Smooth muscle cell of the brain vasculature (primary cell): Measurements from ENCODE around the gene SLC24A1.

Source experiments
- DNase-seq: peaks from one replicate; pipeline ENCODE4 v3.0.0-alpha.2; 2012; ENCODE audit warnings: low read depth, low spot score

SLC24A1 gene

DNA sequence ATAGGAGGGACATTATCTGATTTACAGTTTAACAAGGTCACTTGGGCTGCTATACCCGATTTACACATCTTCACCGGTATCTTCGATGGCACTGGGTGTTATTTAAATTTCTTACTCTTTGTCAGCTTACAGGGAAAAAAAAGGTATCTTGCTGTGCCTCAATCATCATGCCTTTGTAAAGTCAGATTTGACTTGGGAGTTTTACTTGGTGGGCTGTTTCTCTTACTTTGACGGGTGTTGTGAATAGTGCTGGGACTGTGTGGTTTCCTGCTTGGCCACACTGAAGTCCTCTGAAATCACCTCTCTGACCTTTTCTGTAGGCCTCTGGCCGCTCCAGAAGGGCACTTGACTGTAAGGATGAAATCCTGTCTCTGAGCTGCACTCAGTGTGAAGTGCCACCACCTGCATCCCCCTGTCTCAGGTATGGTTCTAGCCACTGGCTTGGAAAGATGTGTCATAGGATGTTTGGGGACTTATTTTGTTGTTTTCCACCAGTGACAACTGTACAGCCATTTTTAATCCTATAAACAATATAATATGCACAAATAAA, 3.1 kb upstream of the SLC24A1 start:
- DNase-seq, result no peak

DNA sequence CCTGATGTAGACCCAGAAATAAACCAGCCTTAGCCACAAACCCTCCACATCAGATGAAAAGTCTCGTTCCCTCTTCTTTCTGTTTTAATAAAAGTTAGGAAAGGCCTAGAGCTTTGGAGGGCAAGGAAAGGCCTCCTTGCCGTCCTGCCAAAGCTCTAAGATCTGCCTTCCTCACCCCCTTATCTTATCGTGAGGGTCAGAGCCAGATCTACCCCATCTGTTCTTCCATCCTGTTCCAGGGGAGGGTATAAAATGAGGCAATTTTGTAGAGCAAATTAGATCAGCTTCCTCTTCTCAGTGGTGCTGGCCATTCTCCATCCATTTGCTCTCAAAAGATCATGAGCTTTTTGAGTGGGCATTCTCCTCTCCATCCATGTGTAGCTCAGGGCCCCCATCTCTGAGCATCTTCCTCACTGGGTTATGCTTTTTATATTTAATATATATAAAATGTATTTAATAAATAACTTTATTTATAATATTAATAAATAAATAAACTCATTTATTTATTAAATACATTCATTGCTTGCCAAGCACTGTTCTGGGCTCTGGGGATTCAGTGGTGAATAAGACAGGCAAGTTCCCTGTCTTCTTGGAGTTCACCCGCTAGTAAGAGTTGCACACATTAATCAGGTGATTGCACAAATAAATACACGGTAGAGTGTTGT, 2.0 kb upstream of the SLC24A1 start:
- DNase-seq, result no peak

DNA sequence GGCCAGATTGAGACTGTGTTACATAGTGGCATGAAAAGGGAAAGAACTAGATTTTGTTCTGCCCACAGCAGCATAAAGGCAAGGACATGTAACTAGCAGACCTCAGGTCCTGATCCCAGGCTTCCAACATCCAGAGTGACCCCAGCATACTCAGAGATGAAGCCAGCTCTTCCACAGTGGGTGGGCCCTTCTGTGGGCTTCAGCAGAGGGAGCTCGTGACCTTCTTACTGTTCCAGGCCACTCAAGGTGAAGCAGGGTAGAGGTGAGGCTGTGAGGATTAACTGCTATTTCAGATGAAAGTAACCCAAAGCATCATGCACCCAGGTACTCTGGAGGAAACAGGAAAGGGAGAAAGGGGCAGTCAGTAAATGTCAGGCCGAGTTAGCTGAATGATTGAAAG, 905 bp upstream of the SLC24A1 start:
- DNase-seq, result no peak

DNA sequence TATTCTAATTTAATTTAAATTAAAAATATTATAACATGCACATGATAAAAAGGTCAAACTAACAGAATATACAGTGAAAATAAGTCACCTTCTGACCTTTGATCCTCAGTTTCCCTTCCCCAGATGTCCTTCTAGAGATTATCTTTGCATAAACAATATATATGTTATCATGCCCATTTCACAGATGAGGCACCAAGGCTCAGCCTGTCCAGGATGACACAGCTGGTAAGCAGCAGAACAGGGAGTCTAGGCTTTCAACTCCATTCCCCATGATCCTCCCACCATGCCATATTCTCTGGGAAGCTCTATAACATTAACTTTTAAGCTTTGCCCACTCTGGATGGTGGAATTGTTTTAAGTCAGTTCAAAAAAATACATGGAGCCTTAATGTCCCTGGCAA, 1.4 kb downstream of the SLC24A1 start:
- no peak for DNase-seq

DNA sequence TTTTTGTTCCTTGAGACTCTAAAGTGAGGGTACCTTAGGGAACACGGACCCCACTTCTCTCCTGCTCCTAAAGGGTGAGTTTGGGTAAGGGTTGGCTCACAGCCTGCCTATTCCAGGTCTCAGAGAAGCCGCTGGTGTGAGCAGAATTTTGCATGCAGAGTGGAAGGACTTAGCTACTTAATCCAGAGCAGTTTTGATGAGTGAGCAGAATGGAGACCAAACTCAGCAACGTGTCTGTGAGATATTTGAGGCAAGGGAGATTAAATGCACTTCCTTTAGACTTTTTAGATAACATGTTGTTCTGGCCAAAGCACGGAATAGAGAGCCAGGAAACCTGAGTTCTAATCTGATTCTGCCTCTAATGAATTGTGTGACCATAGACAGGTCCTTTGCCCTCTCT, 5.1 kb downstream of the SLC24A1 start:
- DNase-seq, result no peak

DNA sequence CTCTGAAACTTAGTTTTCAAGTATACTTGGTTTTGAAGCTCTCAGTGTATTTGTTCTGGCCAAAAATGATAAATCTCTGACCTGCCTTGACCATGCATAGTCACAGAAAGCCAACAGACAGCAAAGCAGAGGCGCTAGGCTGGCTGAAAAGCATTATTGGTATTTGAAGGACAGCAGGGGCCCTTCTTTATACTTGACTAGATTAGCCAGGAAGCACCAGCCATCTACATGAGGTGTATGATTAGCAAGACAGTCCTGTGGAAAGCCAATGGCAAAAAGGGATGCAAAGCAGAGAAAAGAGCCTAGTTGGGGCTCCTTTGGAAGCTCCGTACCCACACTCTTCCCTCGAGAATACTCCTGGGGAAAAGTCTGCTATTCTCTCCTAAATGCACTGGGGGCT, 7.8 kb downstream of the SLC24A1 start:
- no peak for DNase-seq

DNA sequence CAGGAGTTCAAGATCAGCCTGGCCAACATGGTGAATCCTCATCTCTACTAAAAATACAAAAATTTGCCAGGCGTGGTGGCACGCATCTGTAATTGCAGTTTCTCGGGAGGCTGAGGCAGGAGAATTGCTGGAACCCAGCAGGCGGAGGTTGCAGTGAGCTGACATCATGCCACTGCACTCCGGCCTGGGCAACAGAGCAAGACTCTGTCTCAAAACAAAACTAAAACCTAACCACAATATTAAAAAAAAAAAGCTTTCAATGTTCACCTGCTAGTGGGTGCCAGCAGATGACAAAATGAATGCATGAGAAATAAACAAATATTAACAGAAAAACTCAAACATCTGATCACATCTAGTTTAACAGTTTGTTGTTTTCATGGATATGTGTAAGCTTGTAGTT, 9.0 kb downstream of the SLC24A1 start:
- DNase-seq, result no peak

DNA sequence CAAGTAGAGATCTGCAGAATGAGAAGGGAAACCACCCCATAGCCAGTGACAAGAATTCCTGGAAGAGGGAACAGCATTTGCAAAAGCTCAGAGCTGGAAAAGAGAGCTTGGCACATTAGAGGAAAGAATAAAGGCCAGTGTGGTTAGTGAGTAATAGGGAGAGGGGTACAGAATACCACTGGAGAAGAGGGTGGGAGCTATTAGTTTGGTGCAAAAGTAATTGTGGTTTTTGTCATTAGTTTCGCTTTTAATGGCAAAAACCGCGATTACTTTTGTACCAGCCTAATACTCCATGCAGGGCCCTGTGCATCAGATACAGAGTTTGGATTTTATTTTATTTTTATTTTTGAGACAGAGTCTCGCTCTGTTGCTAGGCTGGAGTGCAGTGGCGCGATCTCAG, 9.8 kb downstream of the SLC24A1 start:
- DNase-seq, result no peak

DNA sequence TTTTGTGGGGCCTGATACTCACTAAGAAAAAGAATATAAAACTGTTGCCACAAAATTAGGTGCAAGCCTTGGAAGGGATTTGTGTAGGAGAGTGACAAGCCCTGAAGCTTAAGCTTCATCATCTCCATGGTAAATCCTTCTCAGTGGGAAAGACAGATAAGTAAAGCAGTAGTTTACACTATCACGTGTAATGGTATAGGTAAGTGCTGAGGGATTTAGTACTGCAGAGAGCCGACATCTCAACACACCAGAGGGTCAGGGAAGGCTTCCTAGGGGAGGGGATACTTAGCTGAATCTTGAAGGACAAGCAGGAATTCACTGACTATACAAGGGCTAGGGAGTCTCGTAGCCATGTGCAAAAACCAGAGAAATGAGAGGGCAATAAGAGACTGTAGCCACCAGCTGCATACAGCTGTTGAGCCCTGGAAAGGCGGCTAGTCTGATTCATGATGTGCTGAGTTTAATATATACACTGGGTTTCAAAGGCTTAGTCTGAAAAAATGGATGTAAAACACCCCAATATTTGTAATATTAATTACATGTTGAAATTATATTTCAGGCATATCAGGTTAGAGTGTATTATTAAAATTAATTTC, 11.1 kb downstream of the SLC24A1 start:
- no peak for DNase-seq

DNA sequence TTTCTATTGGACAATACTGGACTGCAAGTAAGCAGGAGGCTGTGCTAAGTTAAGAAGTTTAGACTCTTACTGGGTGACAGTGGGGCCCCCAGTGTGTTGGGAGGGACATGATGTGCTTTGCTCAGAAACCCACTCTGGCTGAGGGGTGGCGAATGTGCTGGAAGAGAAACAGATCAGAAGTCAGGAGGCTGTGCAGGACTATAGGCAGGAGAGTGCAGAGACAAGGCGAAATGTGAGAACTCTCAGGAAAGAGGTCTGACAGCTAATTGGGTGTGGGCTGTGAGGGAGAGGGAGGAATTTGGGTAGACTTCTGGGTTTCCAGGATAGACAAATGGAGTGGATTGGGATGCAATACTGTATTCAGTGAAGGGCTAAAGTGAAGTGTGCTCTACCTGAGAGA, 12.0 kb downstream of the SLC24A1 start:
- no peak for DNase-seq

DNA sequence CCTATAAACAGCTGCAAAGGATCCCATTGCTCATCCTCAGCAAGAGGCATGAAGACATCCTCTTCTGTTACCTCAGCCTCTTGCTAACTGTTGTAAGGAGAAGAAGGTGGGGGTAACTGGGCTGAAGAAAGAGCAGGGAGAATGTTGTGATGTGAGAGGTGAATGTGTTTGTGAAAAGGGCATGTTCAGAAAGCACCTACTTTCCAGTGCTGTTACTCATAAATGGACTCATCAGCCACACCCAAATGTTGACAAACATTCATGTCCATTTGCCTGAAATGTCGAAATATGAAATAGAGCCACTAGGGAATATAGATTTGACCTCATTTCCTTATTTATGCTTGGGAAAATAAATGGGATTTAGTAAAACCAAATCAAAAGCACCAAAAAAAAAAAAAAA, 12.6 kb downstream of the SLC24A1 start:
- DNase-seq, result no peak

DNA sequence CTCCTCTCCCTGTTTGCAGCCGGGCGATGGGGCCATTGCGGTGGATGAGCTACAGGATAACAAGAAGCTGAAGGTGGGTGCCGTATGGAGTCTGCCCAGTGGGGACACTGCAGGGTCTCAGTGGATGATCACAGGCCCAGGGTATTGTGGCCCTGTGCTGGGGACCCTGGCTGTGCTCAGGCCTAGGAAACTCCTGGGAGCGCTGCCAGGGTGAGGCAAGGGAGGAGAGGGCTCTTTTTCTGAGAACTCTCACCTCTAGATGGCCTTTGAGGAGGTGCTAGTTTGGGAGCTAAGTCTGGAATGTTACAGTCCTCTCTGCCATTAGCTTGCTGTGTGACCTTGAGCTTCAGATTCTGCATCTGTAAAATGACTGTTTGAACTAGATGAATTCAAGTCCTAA, 16.4 kb downstream of the SLC24A1 start:
- no peak for DNase-seq

DNA sequence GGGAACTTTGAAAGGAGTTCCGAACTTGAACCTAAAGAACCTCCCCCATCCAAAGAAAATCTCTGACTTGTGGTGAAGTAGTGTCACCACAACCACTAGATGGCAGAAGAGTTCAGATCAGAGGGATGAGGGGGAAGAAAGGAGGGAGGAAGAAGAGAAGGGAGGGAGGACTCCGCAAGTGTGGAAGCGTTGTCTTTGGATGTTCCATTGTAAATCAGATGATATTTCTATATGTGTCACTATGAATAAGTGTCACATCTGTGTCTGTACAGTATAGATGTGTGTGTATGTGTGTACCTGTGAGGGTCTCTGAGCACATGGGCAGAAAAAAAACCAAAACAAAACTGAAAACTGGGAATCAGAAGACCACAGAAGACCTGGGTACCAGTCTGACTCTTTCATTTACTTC, 16.9 kb downstream of the SLC24A1 start:
- DNase-seq, result peak; percentile 63

DNA sequence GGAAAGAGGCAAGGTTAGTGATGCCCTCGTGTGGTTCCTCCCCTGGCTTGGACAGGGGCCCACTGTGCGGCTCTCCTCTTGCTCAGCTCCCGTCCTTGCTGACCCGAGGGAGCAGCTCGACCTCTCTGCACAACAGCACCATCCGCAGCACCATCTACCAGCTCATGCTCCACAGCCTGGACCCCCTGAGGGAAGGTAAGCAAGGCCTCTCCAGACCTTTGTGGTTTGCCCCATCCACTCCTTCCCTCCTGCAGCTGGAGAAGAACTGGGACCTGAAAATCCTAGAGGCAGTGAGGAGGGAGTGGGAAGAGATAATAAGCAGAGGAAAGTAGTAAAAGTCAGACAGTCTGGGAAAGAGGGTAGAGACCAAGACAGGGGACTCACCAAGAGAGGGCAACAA, 17.8 kb downstream of the SLC24A1 start:
- peak; percentile 64 for DNase-seq

DNA sequence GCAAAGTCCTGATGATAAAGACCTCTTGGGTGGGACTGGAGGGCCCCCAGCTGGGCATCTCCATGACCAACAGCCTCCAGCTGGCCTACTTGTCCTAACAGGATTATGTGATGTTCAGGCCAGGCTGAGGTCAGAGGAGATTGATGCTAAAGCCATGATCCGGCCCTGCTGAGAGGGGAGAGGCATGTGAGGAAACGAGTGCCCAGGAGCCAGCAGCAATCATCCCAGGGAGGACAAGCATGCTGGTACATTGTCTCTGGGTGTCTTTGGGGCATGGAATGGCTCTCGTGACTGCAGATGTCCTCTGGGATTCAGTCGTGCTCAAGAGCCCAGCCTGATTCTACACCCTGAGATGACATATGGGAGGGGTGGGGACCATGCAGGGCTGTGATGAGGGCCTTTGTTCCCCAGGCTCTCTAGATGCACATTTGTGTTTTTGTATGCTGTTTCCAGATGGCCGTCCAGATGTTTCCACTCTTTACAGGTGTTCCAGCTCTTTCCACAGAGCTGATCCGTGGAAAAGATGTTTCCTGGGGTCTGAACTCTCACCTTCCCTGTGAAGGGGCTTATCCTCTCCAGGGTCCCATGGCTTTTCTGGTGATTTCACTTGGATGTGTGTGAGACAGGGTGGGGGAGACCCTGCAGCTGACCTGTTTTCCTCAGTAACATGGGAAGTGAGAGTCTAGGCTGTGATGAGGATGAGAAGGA, 20.2 kb downstream of the SLC24A1 start:
- DNase-seq, result no peak

DNA sequence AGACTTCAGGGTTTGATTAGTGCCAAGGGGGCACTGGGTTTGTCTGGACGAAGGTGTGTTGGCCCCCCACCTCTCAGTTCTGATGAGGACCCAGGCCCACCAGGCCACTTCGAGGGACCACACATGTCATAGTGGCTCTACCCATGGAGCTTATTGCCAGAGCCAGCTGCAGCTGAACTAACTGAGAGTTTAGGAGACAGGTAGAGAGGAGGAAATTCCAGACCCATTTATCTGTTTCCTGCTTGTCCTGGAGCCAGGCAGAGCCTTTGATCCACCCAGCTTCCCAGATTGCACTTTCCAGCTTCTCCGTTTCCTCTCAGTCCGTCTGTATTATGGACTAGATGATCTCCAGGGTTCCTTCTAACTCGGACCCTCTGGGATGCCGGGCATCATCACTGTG, 20.9 kb downstream of the SLC24A1 start:
- no peak for DNase-seq

DNA sequence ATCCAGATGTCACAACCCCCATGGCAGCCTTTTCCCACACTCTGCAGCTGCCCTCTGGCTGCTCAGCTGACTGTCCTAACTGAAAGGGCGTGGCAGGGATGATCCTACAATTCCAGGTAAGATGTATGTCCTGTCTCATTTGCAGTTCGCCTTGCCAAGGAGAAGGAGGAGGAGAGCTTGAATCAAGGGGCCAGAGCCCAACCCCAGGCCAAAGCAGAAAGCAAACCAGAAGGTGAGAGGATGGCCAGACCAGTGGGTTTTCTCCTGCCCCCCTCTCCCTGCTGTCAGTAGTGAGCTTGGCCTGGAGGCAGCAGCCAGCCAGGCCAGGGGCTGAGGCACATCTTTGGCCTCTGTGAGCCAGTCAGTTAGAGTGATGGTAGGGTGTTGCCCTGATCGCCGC, 22.5 kb downstream of the SLC24A1 start:
- no peak for DNase-seq

DNA sequence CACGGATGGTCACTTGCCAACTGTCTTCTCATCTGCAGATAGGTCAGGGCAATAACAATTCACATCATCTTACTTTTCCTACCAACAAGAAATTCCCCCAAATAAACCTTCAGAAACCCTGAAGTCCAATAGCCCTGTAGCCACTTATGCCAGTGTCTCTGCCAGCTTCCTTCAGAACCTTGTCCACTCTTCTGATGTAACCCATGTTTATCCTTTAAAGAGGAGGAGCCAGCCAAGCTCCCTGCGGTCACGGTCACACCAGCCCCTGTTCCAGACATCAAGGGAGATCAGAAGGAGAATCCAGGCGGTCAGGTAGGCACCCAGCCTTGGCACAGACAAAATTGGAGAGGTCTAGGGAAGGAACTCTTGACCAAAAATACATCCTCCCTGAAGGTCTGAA, 23.7 kb downstream of the SLC24A1 start:
- DNase-seq, result no peak

DNA sequence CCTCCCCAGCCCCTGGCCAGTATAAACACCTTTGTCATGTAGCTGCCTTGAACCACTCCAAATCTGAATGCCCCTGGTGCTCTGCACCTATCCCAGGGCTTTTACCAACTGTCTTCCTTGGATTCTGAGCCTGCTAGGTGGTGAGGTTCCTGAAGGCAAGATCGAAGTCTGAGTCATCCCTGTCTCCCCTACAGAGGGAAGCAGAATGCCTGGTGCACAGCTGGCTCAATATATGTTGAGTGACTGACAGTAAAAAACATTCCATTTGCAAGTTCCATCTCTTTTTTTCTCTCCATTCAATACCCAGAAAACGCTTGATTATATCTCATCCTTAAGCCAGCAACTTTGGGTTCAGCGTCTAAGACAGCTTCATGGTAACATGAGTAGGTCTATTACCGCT, 24.7 kb downstream of the SLC24A1 start:
- no peak for DNase-seq

DNA sequence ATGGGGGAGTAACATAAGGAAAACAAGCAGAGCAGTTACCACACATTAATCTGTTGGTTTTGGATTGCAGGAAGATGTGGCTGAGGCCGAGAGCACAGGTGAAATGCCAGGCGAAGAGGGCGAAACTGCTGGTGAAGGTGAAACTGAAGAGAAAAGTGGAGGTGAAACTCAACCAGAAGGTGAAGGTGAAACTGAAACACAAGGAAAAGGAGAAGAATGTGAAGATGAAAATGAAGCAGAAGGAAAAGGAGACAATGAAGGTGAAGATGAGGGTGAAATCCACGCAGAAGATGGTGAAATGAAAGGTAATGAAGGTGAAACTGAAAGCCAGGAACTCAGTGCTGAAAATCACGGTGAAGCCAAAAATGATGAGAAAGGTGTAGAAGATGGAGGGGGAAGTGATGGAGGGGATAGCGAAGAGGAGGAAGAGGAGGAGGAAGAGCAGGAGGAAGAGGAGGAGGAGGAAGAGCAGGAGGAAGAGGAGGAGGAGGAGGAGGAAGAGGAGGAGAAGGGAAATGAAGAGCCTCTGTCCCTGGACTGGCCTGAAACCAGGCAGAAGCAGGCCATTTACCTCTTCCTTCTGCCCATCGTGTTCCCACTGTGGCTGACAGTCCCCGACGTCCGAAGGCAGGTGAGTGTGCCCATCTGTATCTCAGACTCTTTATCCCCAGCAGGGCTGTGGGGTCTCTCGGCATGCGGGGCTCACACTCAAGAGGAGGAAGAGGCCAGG, 28.7 kb downstream of the SLC24A1 start:
- no peak for DNase-seq

DNA sequence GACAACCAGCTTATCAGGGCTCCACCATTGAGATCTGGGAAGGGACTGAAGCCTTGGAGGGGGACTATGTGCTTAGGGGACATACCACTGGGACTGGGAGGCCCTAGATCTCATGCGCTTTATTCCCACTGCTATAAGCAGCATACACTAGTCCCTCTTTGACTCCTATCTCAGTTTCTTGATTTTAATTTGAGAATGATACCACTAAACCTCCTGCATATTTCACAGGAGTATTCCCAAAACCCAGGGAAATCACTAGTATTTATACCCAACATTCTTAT, 29.2 kb downstream of the SLC24A1 start:
- DNase-seq, result no peak
